Right cardiac atrium (tissue), 5 donors: ENCODE data around the gene SEMA6C. TPM values are rescaled to one million over a fixed set of nuclear protein-coding genes. Genes with fewer than 3 reads are reported as not detected.

Source experiments
- ATAC-seq, 2 donors: fragments of 200-7000 bp; cut with Tn5 transposase; one replicate each; pipeline versions ENCODE4 v1.8.0 to v1.9.1; 2020; ENCODE audit warnings: moderate library complexity in 2 of 2, mild to moderate bottlenecking in 1 of 2
- DNase-seq, 3 donors: peaks; one replicate each; pipeline ENCODE4 v3.0.0-alpha.2; 2020
- H3K27ac ChIP-seq: one replicate; pipeline ENCODE4 v1.5.1; 2013; ENCODE audit warnings: mild to moderate bottlenecking, low read length, control low read depth, moderate library complexity
- H3K27me3 ChIP-seq: one replicate; pipeline ENCODE4 v1.6.1; 2013; ENCODE audit not compliant: control insufficient read depth, insufficient read depth
- H3K4me1 ChIP-seq: one replicate; pipeline ENCODE4 v1.6.1; 2013; ENCODE audit warnings: low read length; ENCODE audit not compliant: control insufficient read depth, insufficient read depth
- H3K4me3 ChIP-seq: one replicate; pipeline ENCODE4 v1.5.1; 2013; ENCODE audit warnings: low read length, control low read depth
- H3K9me3 ChIP-seq: one replicate; pipeline ENCODE4 v1.6.1; 2013; ENCODE audit warnings: low read length; ENCODE audit not compliant: control insufficient read depth
- WGBS: extraction: QIAGEN DNeasy Blood & Tissue Kit; methylation state at CpG from one replicate; pipeline ENCODE4 v1.1.7; 2013; 5-methylcytosine and 5-hydroxymethylcytosine counted together
- intact Hi-C, 4 donors: fragments of 100-400 bp; cut with DNase I; formaldehyde crosslinking; loops; one replicate each; pipeline versions ENCODE4 v1.11.0 to v1.14.0; 2022 to 2023
- polyA plus RNA-seq: library from polyadenylated mRNA; stranded (reverse); fragments of 200-250 nt; gene quantifications from one replicate; pipeline ENCODE4 v1.2.3, GENCODE V29; 2013
- total RNA-seq, 4 donors: library from RNA; stranded (reverse); fragmentation: NEBNext Ultra II Directional; extraction: Animal tissue kit (Norgen Biotek cat#: 25700); gene quantifications; one replicate each; pipeline ENCODE4 v1.2.1, GENCODE V29; 2021
- donor health status: healthy with polysubstance abuse.
- donor health status: DM: no; HTN: yes; CAD: no.
- donor health status: DM: no; HTN: no; CAD: no.
- donor health status: DM: no; HTN: yes; CAD: no; lungs with severe emphysema.
- donor health status: DM: yes; HTN: yes; CAD: no.

The SEMA6C gene
- total and polyA plus RNA-seq, 5 donors = 23.7 to 70.5 (median 58.3) TPM

GRCh38 chr1:151142411-151143056, 3.9 kb downstream of the SEMA6C start:
- DNase-seq = peak in 1 of 3 donors; percentile 64
- WGBS = 71% methylated on average over 5 of the region's 5 CpGs
- no peaks in the 10 kb centered on the region for H3K27me3 ChIP-seq
- intact Hi-C loops = no loop called here
- H3K27ac ChIP-seq = peak overlapping the region; percentile 68
- no peak overlapping the region for H3K4me3 ChIP-seq
- peaks cover 19% of the 10 kb centered on the region for H3K4me1 ChIP-seq
- H3K9me3 ChIP-seq = no peaks in the 10 kb centered on the region
- peak in 1 of 2 donors; percentile 4 for ATAC-seq

- no peaks in the 10 kb centered on the region for H3K27me3 ChIP-seq
- no peak for DNase-seq
- no peak overlapping the region for H3K27ac ChIP-seq
- intact Hi-C loops = loop anchor here in 1 of 4 donors (10.0 kb wide), 1 partner anchor 113 kb away; no protein-coding TSS in a partner anchor
- no peaks in the 10 kb centered on the region for H3K9me3 ChIP-seq
- peaks cover 3% of the 10 kb centered on the region for H3K4me1 ChIP-seq
- no peak overlapping the region for H3K4me3 ChIP-seq
- WGBS = 95% methylated on average over 7 of the region's 7 CpGs
- no peak for ATAC-seq
These were observed 8.6 kb downstream of the SEMA6C start for GRCh38 chr1:151137789-151138188.

DNA sequence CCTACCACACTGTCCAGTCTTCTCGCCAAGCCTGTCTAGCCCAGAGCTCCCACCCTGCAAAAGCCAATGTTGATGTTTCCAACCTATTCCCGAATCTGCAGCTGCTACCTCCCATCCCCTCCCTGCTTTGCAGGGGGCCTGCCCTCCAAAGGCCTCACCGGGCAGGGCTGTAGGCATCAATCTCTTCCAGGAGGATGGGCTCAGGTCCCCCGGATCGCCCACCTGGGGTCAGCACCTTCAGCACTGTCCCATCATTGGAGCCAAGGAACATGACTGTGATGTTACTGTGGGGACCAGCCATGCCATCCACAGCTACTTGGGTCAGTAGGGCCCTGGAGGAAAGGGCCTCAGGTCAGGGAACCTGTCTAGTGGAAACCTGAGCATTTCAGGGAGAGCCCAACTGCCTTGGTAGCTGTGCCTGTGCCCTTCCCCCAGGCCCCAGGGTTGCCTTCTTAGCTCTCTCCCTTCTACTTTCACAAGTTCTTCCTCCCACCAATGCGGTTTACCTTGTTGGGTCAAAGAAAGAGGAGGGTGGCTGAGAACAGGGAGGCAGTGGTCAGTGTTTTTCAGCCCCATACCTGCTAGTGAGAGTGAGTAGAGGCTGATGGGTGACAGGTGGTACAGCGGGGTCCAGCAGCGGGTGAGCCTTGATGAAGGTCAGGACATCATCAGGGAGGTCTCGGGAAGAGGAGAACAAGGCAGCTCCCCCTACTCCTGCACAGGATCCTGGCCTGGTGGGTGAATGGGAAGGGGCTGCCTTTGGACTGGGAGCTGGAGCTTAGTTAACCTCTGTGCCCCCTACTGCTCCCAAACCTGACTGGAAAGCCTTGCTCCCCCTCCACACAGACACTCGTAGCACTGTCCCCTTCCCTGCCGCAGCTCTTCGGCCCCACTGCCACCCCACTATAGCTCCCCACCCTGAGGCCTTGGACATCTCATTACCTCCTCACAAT, 10.7 kb downstream of the SEMA6C start:
- Histone ChIP-seq H3K27me3 (no peaks in the 10 kb centered on the region), H3K4me1 (no peaks in the 10 kb centered on the region), H3K9me3 (no peaks in the 10 kb centered on the region), H3K27ac (no peak overlapping the region), H3K4me3 (no peak overlapping the region)
- WGBS = 87% methylated on average over 12 of the region's 12 CpGs
- intact Hi-C loops = loop anchor here in 1 of 4 donors (10.0 kb wide), 1 partner anchor 111 kb away; no protein-coding TSS in a partner anchor
- DNase-seq (no peak), ATAC-seq (no peak)

GRCh38 chr1:151134991-151135390, 11.4 kb downstream of the SEMA6C start:
- Histone ChIP-seq H3K4me3 (no peak overlapping the region), H3K27me3 (no peaks in the 10 kb centered on the region), H3K27ac (no peak overlapping the region), H3K4me1 (no peaks in the 10 kb centered on the region), H3K9me3 (no peaks in the 10 kb centered on the region)
- ATAC-seq = no peak
- WGBS = 95% methylated on average over 7 of the region's 7 CpGs
- DNase-seq = no peak
- intact Hi-C loops = loop anchor here in 1 of 4 donors (10.0 kb wide), 1 partner anchor 110 kb away; no protein-coding TSS in a partner anchor

- Histone ChIP-seq H3K4me1 (no peaks in the 10 kb centered on the region), H3K27me3 (no peaks in the 10 kb centered on the region), H3K27ac (no peak overlapping the region), H3K4me3 (no peak overlapping the region), H3K9me3 (no peaks in the 10 kb centered on the region)
- intact Hi-C loops = loop anchor here in 1 of 4 donors (10.0 kb wide), 1 partner anchor 110 kb away; no protein-coding TSS in a partner anchor
- no peak for DNase-seq
- 78% methylated on average over 3 of the region's 3 CpGs for WGBS
- ATAC-seq = no peak
These were observed 12.0 kb downstream of the SEMA6C start for GRCh38 chr1:151134396-151134795.

GRCh38 chr1:151133018-151133806, 13.2 kb downstream of the SEMA6C start:
- H3K27me3 ChIP-seq = no peaks in the 10 kb centered on the region
- H3K4me1 ChIP-seq = no peaks in the 10 kb centered on the region
- ATAC-seq (peak in 1 of 2 donors; percentile 3), DNase-seq (peak; percentile 25 to 72 (median 54))
- H3K27ac ChIP-seq = no peak overlapping the region
- H3K4me3 ChIP-seq = no peak overlapping the region
- 76% methylated on average over 65 of the region's 65 CpGs for WGBS
- no peaks in the 10 kb centered on the region for H3K9me3 ChIP-seq
- intact Hi-C loops = loop anchor here in 1 of 4 donors (10.0 kb wide), 1 partner anchor 108 kb away; no protein-coding TSS in a partner anchor

GRCh38 chr1:151132335-151133017, 14.0 kb downstream of the SEMA6C start:
- H3K4me1 ChIP-seq = no peaks in the 10 kb centered on the region
- H3K9me3 ChIP-seq = no peaks in the 10 kb centered on the region
- H3K27me3 ChIP-seq = no peaks in the 10 kb centered on the region
- WGBS = 72% methylated on average over 74 of the region's 74 CpGs
- intact Hi-C loops = loop anchor here in 1 of 4 donors (10.0 kb wide), 1 partner anchor 108 kb away; no protein-coding TSS in a partner anchor
- no peak overlapping the region for H3K27ac ChIP-seq
- peak in 1 of 3 donors; percentile 58 for DNase-seq
- no peak overlapping the region for H3K4me3 ChIP-seq
- no peak for ATAC-seq

DNA sequence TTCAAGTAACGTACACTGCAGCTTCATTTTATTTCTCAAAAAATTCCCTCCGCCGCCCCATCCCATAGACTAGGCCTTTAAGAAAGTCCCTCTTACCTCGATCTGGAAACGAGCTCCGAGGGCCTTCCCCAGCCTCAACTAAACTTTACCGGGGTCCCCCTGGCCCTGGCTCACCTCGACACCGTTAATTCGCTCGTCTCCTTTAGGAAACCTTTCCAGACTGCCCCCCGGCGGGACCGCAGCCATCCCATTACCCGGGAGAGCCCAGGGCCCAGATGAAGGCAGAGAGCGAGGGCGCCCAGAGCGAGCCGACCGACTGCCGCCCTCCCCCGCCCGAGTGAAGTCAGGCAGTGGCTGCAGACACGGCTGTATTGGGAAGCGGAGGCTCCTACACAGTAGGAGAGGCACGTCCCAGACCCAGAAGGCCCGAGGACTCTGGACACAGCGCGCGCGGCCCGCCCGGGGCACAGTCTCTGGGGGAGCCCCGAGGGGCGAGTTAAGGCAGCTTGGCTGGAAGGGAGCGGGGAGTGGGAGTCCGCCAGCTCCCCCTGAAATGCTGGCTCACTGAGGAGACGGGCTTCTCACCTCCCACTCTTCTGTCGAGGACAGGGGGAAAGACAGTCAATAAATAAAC, 14.6 kb downstream of the SEMA6C start:
- Histone ChIP-seq H3K4me3 (peak overlapping the region; percentile 54), H3K4me1 (no peaks in the 10 kb centered on the region), H3K9me3 (no peaks in the 10 kb centered on the region), H3K27me3 (no peaks in the 10 kb centered on the region), H3K27ac (peak overlapping the region; percentile 5)
- DNase-seq = peak; percentile 47 to 76 (median 75)
- ATAC-seq = peak; percentile 61 to 63
- intact Hi-C loops = loop anchor here in 1 of 4 donors (10.0 kb wide), 1 partner anchor 107 kb away; no protein-coding TSS in a partner anchor
- WGBS = 35% methylated on average over 39 of the region's 39 CpGs

GRCh38 chr1:151130987-151131586, 15.3 kb downstream of the SEMA6C start:
- Histone ChIP-seq H3K27ac (peak overlapping the region; percentile 83), H3K4me3 (peak overlapping the region; percentile 54), H3K27me3 (no peaks in the 10 kb centered on the region), H3K4me1 (no peaks in the 10 kb centered on the region), H3K9me3 (no peaks in the 10 kb centered on the region)
- intact Hi-C loops = loop anchor here in 1 of 4 donors (10.0 kb wide), 1 partner anchor 106 kb away; no protein-coding TSS in a partner anchor
- WGBS = 14% methylated on average over 45 of the region's 45 CpGs
- DNase-seq (peak; percentile 88 to 94 (median 93)), ATAC-seq (peak; percentile 92 to 94)
